Measurements from ENCODE around the gene PTRHD1.

The PTRHD1 gene

GRCh38 chr2:24763843-24764242 is 29.3 kb downstream of the PTRHD1 start:
- TF ChIP-seq, protein P1, sequence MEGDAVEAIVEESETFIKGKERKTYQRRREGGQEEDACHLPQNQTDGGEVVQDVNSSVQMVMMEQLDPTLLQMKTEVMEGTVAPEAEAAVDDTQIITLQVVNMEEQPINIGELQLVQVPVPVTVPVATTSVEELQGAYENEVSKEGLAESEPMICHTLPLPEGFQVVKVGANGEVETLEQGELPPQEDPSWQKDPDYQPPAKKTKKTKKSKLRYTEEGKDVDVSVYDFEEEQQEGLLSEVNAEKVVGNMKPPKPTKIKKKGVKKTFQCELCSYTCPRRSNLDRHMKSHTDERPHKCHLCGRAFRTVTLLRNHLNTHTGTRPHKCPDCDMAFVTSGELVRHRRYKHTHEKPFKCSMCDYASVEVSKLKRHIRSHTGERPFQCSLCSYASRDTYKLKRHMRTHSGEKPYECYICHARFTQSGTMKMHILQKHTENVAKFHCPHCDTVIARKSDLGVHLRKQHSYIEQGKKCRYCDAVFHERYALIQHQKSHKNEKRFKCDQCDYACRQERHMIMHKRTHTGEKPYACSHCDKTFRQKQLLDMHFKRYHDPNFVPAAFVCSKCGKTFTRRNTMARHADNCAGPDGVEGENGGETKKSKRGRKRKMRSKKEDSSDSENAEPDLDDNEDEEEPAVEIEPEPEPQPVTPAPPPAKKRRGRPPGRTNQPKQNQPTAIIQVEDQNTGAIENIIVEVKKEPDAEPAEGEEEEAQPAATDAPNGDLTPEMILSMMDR (IDR thresholded peaks at IDR 0.05; ENCODE audit: control insufficient read depth, insufficient read depth, low read depth, low read length, missing control alignments) = no peak
- no peak for DNase-seq (ENCODE audit: low read depth)
- no peak overlapping the region for H3K4me3 ChIP-seq (ENCODE audit: control insufficient read depth, low read depth, low read length)

- H3K4me3 ChIP-seq (ENCODE audit: control insufficient read depth, low read depth, low read length) = no peak overlapping the region
- TF ChIP-seq, protein P1 (IDR thresholded peaks at IDR 0.05; ENCODE audit: control insufficient read depth, insufficient read depth, low read depth, low read length, missing control alignments) = no peak
- no peak for DNase-seq (ENCODE audit: low read depth)
These were observed 30.7 kb downstream of the PTRHD1 start for GRCh38 chr2:24762518-24762917.

DNA sequence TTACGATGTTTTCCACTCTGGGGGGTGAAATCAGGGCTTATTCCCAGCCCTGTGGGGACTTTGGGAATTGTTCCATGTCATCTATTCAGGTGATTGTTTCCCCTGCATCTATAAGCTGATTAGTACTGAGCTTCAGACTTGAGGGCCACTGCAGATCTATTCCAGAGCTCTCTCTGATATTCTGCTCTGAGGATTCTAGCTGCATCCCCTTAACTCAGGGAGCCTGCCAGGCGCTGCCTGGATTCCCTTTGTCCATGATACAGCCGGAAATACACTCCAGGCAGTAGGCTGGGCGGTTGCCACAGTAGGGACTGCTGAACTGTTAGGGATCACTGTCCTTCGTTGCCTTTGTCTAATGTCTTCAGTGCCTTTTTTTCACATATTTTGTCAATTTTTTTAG is 31.3 kb downstream of the PTRHD1 start:
- no peak overlapping the region for H3K4me3 ChIP-seq (ENCODE audit: control insufficient read depth, low read depth, low read length)
- TF ChIP-seq, protein P1 (IDR thresholded peaks at IDR 0.05; ENCODE audit: control insufficient read depth, insufficient read depth, low read depth, low read length, missing control alignments) = no peak
- DNase-seq (ENCODE audit: low read depth) = no peak

DNA sequence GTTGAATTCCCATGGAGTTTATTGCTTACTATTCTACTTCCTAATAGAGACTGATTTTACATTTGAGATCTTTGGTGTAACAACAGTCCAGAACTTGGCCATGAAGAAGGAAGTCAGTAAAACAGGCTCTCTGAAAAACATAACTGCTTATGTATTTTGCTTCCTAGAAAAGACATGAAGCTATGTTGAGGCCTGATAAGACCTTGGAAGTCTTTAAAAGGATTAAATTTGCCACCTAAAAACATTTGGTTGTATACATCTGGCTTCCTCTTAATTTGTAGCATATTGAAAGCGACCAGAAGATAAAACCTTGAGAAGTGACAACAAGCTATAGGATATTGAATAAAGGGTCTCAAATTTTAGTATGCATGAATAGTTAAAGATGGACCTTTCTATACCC is 36.4 kb downstream of the PTRHD1 start:
- no peak for DNase-seq (ENCODE audit: low read depth)
- no peak overlapping the region for H3K4me3 ChIP-seq (ENCODE audit: control insufficient read depth, low read depth, low read length)
- TF ChIP-seq, protein P1 (IDR thresholded peaks at IDR 0.05; ENCODE audit: control insufficient read depth, insufficient read depth, low read depth, low read length, missing control alignments) = no peak

GRCh38 chr2:24754985-24755705 is 38.0 kb downstream of the PTRHD1 start:
- TF ChIP-seq, protein P1 (IDR thresholded peaks at IDR 0.05; ENCODE audit: control insufficient read depth, insufficient read depth, low read depth, low read length, missing control alignments) = no peak
- no peak overlapping the region for H3K4me3 ChIP-seq (ENCODE audit: control insufficient read depth, low read depth, low read length)
- DNase-seq (ENCODE audit: low read depth) = no peak

- H3K4me3 ChIP-seq (ENCODE audit: control insufficient read depth, low read depth, low read length) = no peak overlapping the region
- no peak for DNase-seq (ENCODE audit: low read depth)
- TF ChIP-seq, protein P1 (IDR thresholded peaks at IDR 0.05; ENCODE audit: control insufficient read depth, insufficient read depth, low read depth, low read length, missing control alignments) = no peak
These were observed 44.0 kb downstream of the PTRHD1 start for GRCh38 chr2:24749069-24749691.

Data from AG09309 (cell line).